HepG2 (cell line): ENCODE measurements around the gene HABP4. TPM values are rescaled to one million over a fixed set of nuclear protein-coding genes. Genes with fewer than 3 reads are reported as not detected.

Source experiments
- ATAC-seq: fragments of 200-7000 bp; cut with Tn5 transposase; 3 replicates; pipeline ENCODE4 v1.9.1; 2020; ENCODE audit warnings: mild to moderate bottlenecking, moderate library complexity
- BruUV-seq: library from RNA; stranded (reverse); fragments of 400-500 nt; replicated peaks from 2 replicates; lab custom pipeline; 2021; lab: Mats Ljungman, UMichigan
- CTCF ChIA-PET: fragments of 300-600 bp; formaldehyde crosslinking; extraction: SDS; loops from one replicate; lab custom pipeline; 2021; ENCODE audit warnings: low total read pairs, inconsistent platforms, low intra/inter-chr PET ratio; lab: Yijun Ruan, JAX
- POLR2A ChIA-PET: fragments of 350-600 bp; sonication (Branson Sonifier 250); formaldehyde crosslinking; loops from one replicate; lab custom pipeline; 2020; ENCODE audit warnings: antibody characterized with exemption, inconsistent platforms; lab: Yijun Ruan, JAX
- DNase-seq: peaks from one replicate; pipeline ENCODE4 v3.0.0-alpha.2; 2015; ENCODE audit warnings: low spot score
- FAIRE-seq: peaks from 3 replicates; lab custom pipeline; 2011; peaks lifted over from hg19 to GRCh38; lab: Jason Lieb, UNC
- H2AFZ ChIP-seq: one replicate; pipeline ENCODE4 v1.6.1; 2011; ENCODE audit warnings: low read length, inconsistent platforms
- H3K27ac ChIP-seq: fragments of 300-600 bp; 3 replicates; pipeline ENCODE4 v1.8.0; 2011; ENCODE audit warnings: mixed run types, mild to moderate bottlenecking, mixed read lengths, low read length, inconsistent platforms; ENCODE audit not compliant: insufficient read depth; ENCODE audit errors: extremely low read length
- H3K27me3 ChIP-seq, 2 experiments: fragments of 200-600 bp in 1 of 2; 2 replicates in 1 of 2; 3 replicates in 1 of 2; pipeline versions ENCODE4 v1.6.0 to v1.8.0; 2011; ENCODE audit warnings: low read length in 2 of 2, mild to moderate bottlenecking in 2 of 2, moderate library complexity in 2 of 2, inconsistent platforms in 1 of 2; ENCODE audit not compliant: insufficient read depth in 2 of 2, control insufficient read depth in 1 of 2
- H3K36me3 ChIP-seq, 2 experiments: fragments of 200-600 bp in 1 of 2; replicated peaks in 1 of 2; 2 replicates in 1 of 2; 3 replicates in 1 of 2; pipeline versions ENCODE4 v1.5.1 to v1.8.0; 2011; ENCODE audit warnings: low read length in 2 of 2, inconsistent platforms in 1 of 2; ENCODE audit not compliant: insufficient read depth in 2 of 2, control insufficient read depth in 1 of 2
- H3K4me1 ChIP-seq: 2 replicates; pipeline ENCODE4 v1.5.1; 2012; ENCODE audit warnings: low read length, inconsistent platforms; ENCODE audit not compliant: insufficient read depth
- H3K4me2 ChIP-seq: 2 replicates; pipeline ENCODE4 v1.6.0; 2011; ENCODE audit warnings: low read depth, low read length, inconsistent platforms
- H3K4me3 ChIP-seq, 3 experiments: fragments of 200-600 bp in 1 of 3; sonication (generic), shearing (Covaris generic) in 1 of 3; replicated peaks in 1 of 3; 2 replicates each; pipeline ENCODE4 v1.5.1; 2011 to 2016; ENCODE audit warnings: low read length in 3 of 3, inconsistent platforms in 2 of 3, low read depth in 2 of 3, mild to moderate bottlenecking in 2 of 3, control low read depth in 1 of 3, mixed read lengths in 1 of 3; ENCODE audit not compliant: insufficient read depth in 1 of 3
- H3K79me2 ChIP-seq: one replicate; pipeline ENCODE4 v1.6.1; 2011; ENCODE audit warnings: low read length, inconsistent platforms; ENCODE audit not compliant: insufficient read depth
- H3K9ac ChIP-seq: 2 replicates; pipeline ENCODE4 v1.6.0; 2011; ENCODE audit warnings: mild to moderate bottlenecking, low read depth, low read length, inconsistent platforms; ENCODE audit not compliant: insufficient read depth
- H3K9me3 ChIP-seq: 2 replicates; pipeline ENCODE4 v1.5.1; 2012; ENCODE audit warnings: mild to moderate bottlenecking, low read length
- H4K20me1 ChIP-seq: 2 replicates; pipeline ENCODE4 v1.6.0; 2011; ENCODE audit warnings: inconsistent platforms, mild to moderate bottlenecking, low read length, moderate library complexity; ENCODE audit not compliant: insufficient read depth
- JUN ChIP-seq: sonication (generic); formaldehyde crosslinking; IDR thresholded peaks from 2 replicates; pipeline ENCODE4 v1.4.0; 2020; ENCODE audit warnings: mild to moderate bottlenecking, missing genetic modification reagents
- NFKBIZ ChIP-seq: IDR thresholded peaks from 2 replicates; pipeline ENCODE4 v1.6.1; 2018; ENCODE audit warnings: missing genetic modification reagents, missing compliant biosample characterization
- NR2F6 ChIP-seq, 2 experiments: IDR thresholded peaks; 2 replicates each; pipeline ENCODE4 v1.6.1; 2016; ENCODE audit warnings: antibody characterized with exemption in 1 of 2, mild to moderate bottlenecking in 1 of 2
- RCOR2 ChIP-seq: IDR thresholded peaks from 2 replicates; pipeline ENCODE4 v1.6.1; 2016; ENCODE audit warnings: missing biosample characterization, missing genetic modification reagents
- REXO4 ChIP-seq: sonication (generic); formaldehyde crosslinking; IDR thresholded peaks from 2 replicates; pipeline ENCODE4 v1.8.0; 2022; ENCODE audit warnings: missing genetic modification reagents, mild to moderate bottlenecking, borderline replicate concordance
- TOE1 ChIP-seq: sonication (generic); formaldehyde crosslinking; IDR thresholded peaks from 2 replicates; pipeline ENCODE4 v1.4.0; 2020; ENCODE audit warnings: mild to moderate bottlenecking, missing genetic modification reagents
- ZFP1 ChIP-seq: IDR thresholded peaks from 2 replicates; pipeline ENCODE4 v1.6.1; 2016
- ZKSCAN8 ChIP-seq: IDR thresholded peaks from 2 replicates; pipeline ENCODE4 v1.6.1; 2016; ENCODE audit warnings: borderline replicate concordance, missing genetic modification reagents, missing compliant biosample characterization
- ZNF12 ChIP-seq: sonication (generic); formaldehyde crosslinking; IDR thresholded peaks from 2 replicates; pipeline ENCODE4 v1.5.0; 2020; ENCODE audit warnings: missing genetic modification reagents
- ZNF235 ChIP-seq: sonication (generic); formaldehyde crosslinking; IDR thresholded peaks from 2 replicates; pipeline ENCODE4 v1.8.1; 2023; ENCODE audit warnings: mild to moderate bottlenecking, missing genetic modification reagents, borderline replicate concordance
- ZNF605 ChIP-seq: sonication (generic); formaldehyde crosslinking; IDR thresholded peaks from 2 replicates; pipeline ENCODE4 v1.8.0; 2022; ENCODE audit warnings: mild to moderate bottlenecking, missing genetic modification reagents
- WGBS: methylation state at CpG from one replicate; pipeline ENCODE4 v1.1.6; 2017; ENCODE audit warnings: low lambda C conversion rate; 5-methylcytosine and 5-hydroxymethylcytosine counted together
- in situ Hi-C: cut with HindIII; loops from 2 replicates; pipeline ENCODE4 v1.10.0; 2017; ENCODE audit warnings: low pct_unique_long_range_greater_than_20kb; ENCODE audit not compliant: extremely low pct_ligation_motif_present
- intact Hi-C: fragments of 100-400 bp; cut with micrococcal nuclease; formaldehyde crosslinking; loops from one replicate; pipeline ENCODE4 v1.10.0; 2022; ENCODE audit not compliant: unreplicated experiment
- polyA plus RNA-seq, 8 experiments: library from polyadenylated mRNA; depleted of rRNA in 3 of 8; stranded (reverse) in 7 of 8; unstranded in 1 of 8; fragments of >200 nt; fragmentation: Illumina TruSeq in 4 of 8; extraction: Trizol in 4 of 8; gene quantifications; 2 replicates each; pipeline versions ENCODE4 v1.2.1 to v1.2.3, GENCODE V29; 2011 to 2016; ENCODE audit warnings: low read depth in 4 of 8, missing spikeins in 1 of 8, mixed read lengths in 1 of 8; ENCODE audit not compliant: insufficient read depth in 1 of 8
- total RNA-seq, 5 experiments: library from RNA; depleted of rRNA; stranded (reverse); fragments of >200 nt; fragmentation: Illumina TruSeq; extraction: Trizol; gene quantifications; 2 replicates each; pipeline ENCODE4 v1.2.3, GENCODE V29; 2016; ENCODE audit warnings: low read depth in 1 of 5
- TF ChIP-seq, protein P1 (sequence below): sonication (generic); formaldehyde crosslinking; IDR thresholded peaks from 2 replicates; pipeline ENCODE4 v1.4.0; 2020; ENCODE audit warnings: missing genetic modification reagents
- TF ChIP-seq, protein P2 (sequence below): sonication (generic); formaldehyde crosslinking; IDR thresholded peaks from 2 replicates; pipeline ENCODE4 v1.5.0; 2020; ENCODE audit warnings: mild to moderate bottlenecking, missing genetic modification reagents, borderline replicate concordance

The HABP4 gene
- total and polyA plus RNA-seq, 2 of the 13 experiments (the other 11 are each of a cell fraction or from before 2014, with no cell fraction given) = 14.3 to 26.6 TPM

GRCh38 chr9:96447406-96447805 lies 2.6 kb upstream of the HABP4 start:
- FAIRE-seq = no peak
- ATAC-seq = no peak
- Histone ChIP-seq H3K4me3 (no peak overlapping the region), H3K36me3 (no peaks in the 10 kb centered on the region), H3K79me2 (peaks cover 19% of the 10 kb centered on the region), H3K9me3 (no peaks in the 10 kb centered on the region), H3K4me1 (peaks cover 31% of the 10 kb centered on the region), H3K4me2 (no peak overlapping the region), H3K27me3 (no peaks in the 10 kb centered on the region; a peak in 1 of 5 replicates), H4K20me1 (peaks cover 10% of the 10 kb centered on the region; the same call in 1 of the 2 replicates), H3K9ac (no peak overlapping the region), H2AFZ (no peak overlapping the region), H3K27ac (no peak overlapping the region)
- DNase-seq = no peak
- BruUV-seq = no TSS peak
- TF ChIP-seq ZNF235 (CRISPR knock-in tag) (no peak), ZFP1 (no peak), JUN (CRISPR knock-in tag) (no peak), ZKSCAN8 (no peak), RCOR2 (CRISPR knock-in tag) (no peak), ZNF605 (no peak), NFKBIZ (CRISPR knock-in tag) (no peak), NR2F6 (IDR thresholded peaks at IDR 0.05) (no peak), NR2F6 (CRISPR knock-in tag; IDR thresholded peaks at IDR 0.05) (no peak), ZNF12 (no peak), TOE1 (CRISPR knock-in tag) (no peak), REXO4 (CRISPR knock-in tag) (no peak)
- TF ChIP-seq, protein P1, sequence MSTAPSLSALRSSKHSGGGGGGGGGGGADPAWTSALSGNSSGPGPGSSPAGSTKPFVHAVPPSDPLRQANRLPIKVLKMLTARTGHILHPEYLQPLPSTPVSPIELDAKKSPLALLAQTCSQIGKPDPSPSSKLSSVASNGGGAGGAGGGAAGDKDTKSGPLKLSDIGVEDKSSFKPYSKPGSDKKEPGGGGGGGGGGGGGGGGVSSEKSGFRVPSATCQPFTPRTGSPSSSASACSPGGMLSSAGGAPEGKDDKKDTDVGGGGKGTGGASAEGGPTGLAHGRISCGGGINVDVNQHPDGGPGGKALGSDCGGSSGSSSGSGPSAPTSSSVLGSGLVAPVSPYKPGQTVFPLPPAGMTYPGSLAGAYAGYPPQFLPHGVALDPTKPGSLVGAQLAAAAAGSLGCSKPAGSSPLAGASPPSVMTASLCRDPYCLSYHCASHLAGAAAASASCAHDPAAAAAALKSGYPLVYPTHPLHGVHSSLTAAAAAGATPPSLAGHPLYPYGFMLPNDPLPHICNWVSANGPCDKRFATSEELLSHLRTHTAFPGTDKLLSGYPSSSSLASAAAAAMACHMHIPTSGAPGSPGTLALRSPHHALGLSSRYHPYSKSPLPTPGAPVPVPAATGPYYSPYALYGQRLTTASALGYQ (CRISPR knock-in tag) = no peak
- TF ChIP-seq, protein P2, sequence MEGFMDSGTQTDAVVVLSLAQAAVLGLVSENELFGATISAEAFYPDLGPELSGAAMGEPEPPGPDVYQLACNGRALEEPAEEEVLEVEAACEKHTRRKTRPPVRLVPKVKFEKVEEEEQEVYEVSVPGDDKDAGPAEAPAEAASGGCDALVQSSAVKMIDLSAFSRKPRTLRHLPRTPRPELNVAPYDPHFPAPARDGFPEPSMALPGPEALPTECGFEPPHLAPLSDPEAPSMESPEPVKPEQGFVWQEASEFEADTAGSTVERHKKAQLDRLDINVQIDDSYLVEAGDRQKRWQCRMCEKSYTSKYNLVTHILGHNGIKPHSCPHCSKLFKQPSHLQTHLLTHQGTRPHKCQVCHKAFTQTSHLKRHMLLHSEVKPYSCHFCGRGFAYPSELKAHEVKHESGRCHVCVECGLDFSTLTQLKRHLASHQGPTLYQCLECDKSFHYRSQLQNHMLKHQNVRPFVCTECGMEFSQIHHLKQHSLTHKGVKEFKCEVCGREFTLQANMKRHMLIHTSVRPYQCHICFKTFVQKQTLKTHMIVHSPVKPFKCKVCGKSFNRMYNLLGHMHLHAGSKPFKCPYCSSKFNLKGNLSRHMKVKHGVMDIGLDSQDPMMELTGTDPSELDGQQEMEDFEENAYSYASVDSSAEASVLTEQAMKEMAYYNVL = no peak
- WGBS = 81% methylated on average over 3 of the region's 3 CpGs
- CTCF ChIA-PET = no interaction called here
- intact Hi-C loops = no loop called here
- POLR2A ChIA-PET = no interaction called here
- in situ Hi-C loops = loop anchor here (10.0 kb wide), 1 partner anchor 207 kb away; the partner anchor contains the start of gene PRXL2C
